H1 (cell line): ENCODE results near the gene ARPC2. TPM values are rescaled to one million over a fixed set of nuclear protein-coding genes. Genes with fewer than 3 reads are reported as not detected.

Experiments used
- CTCF ChIA-PET: fragments of 300-600 bp; sonication (Branson Sonifier 250); formaldehyde crosslinking; loops from one replicate; lab custom pipeline; 2021; ENCODE audit not compliant: partially characterized antibody; lab: Charles Lee
- POLR2A ChIA-PET: fragments of 300-600 bp; sonication (Branson Sonifier 250); formaldehyde crosslinking; loops from one replicate; lab custom pipeline; 2021; ENCODE audit warnings: inconsistent platforms; ENCODE audit not compliant: partially characterized antibody; lab: Charles Lee
- DNase-seq, 2 experiments: peaks; one replicate each; pipeline versions ENCODE4 v3.0.0 to v3.0.0-alpha.2; 2010 to 2022; ENCODE audit warnings: low spot score in 2 of 2, low read depth in 1 of 2, mixed read lengths in 1 of 2
- FAIRE-seq: peaks from 2 replicates; lab custom pipeline; 2011; peaks lifted over from hg19 to GRCh38; lab: Jason Lieb, UNC
- H2AFZ ChIP-seq: 2 replicates; pipeline ENCODE4 v1.8.1; 2012; ENCODE audit warnings: low read length, inconsistent platforms
- H2AK5ac ChIP-seq: 2 replicates; pipeline ENCODE4 v1.6.1; 2013; ENCODE audit warnings: low read depth, low read length
- H2BK120ac ChIP-seq: replicated peaks from 2 replicates; pipeline ENCODE3; 2013; ENCODE audit warnings: low read depth, low read length, inconsistent platforms
- H2BK12ac ChIP-seq: 2 replicates; pipeline ENCODE4 v1.6.1; 2013; ENCODE audit warnings: low read depth, low read length
- H2BK15ac ChIP-seq: 2 replicates; pipeline ENCODE4 v1.6.1; 2013; ENCODE audit warnings: low read length
- H2BK20ac ChIP-seq: 2 replicates; pipeline ENCODE4 v1.6.1; 2013; ENCODE audit warnings: low read length
- H2BK5ac ChIP-seq: 2 replicates; pipeline ENCODE4 v1.6.1; 2013; ENCODE audit warnings: low read depth, low read length
- H3K14ac ChIP-seq: 2 replicates; pipeline ENCODE4 v1.6.1; 2013; ENCODE audit warnings: inconsistent platforms; ENCODE audit not compliant: insufficient read length
- H3K18ac ChIP-seq: 2 replicates; pipeline ENCODE4 v1.6.1; 2013; ENCODE audit warnings: low read length; ENCODE audit errors: extremely low read depth
- H3K23ac ChIP-seq: 2 replicates; pipeline ENCODE4 v1.6.1; 2013; ENCODE audit warnings: inconsistent platforms; ENCODE audit not compliant: insufficient read length
- H3K23me2 ChIP-seq: 2 replicates; pipeline ENCODE4 v1.6.1; 2013; ENCODE audit warnings: low read depth, low read length
- H3K27ac ChIP-seq: 2 replicates; pipeline ENCODE4 v1.6.1; 2011; ENCODE audit warnings: low read depth, low read length, inconsistent platforms
- H3K27me3 ChIP-seq, 4 experiments: replicated peaks in 1 of 4; 1 replicate in 1 of 4; 2 replicates in 3 of 4; pipeline versions ENCODE4 v1.6.1 to v1.8.1; 2011 to 2013; ENCODE audit warnings: low read length in 3 of 4, mild to moderate bottlenecking in 3 of 4, inconsistent platforms in 2 of 4, mixed read lengths in 2 of 4, moderate library complexity in 1 of 4; ENCODE audit not compliant: control insufficient read depth in 3 of 4, insufficient read depth in 3 of 4; ENCODE audit errors: extremely low read depth in 1 of 4
- H3K36me3 ChIP-seq, 4 experiments: 2 replicates each; pipeline versions ENCODE4 v1.6.1 to v1.8.1; 2011 to 2013; ENCODE audit warnings: mild to moderate bottlenecking in 4 of 4, low read length in 3 of 4, moderate library complexity in 2 of 4, control low read depth in 1 of 4, inconsistent platforms in 1 of 4; ENCODE audit not compliant: insufficient read depth in 4 of 4, control insufficient read depth in 2 of 4
- H3K4ac ChIP-seq: replicated peaks from 2 replicates; pipeline ENCODE3; 2013; ENCODE audit warnings: low read length, low read depth, mixed read lengths, inconsistent platforms; ENCODE audit not compliant: insufficient read length
- H3K4me1 ChIP-seq, 4 experiments: replicated peaks in 1 of 4; 1 replicate in 1 of 4; 2 replicates in 3 of 4; pipeline versions ENCODE4 v1.6.1 to v1.8.1; 2011 to 2013; ENCODE audit warnings: low read length in 3 of 4, inconsistent platforms in 2 of 4, mixed read lengths in 1 of 4; ENCODE audit not compliant: insufficient read depth in 4 of 4, control insufficient read depth in 3 of 4
- H3K4me2 ChIP-seq, 2 experiments: 2 replicates each; pipeline versions ENCODE4 v1.6.1 to v1.8.1; 2011 to 2013; ENCODE audit warnings: low read depth in 2 of 2, low read length in 2 of 2, control low read depth in 1 of 2, inconsistent platforms in 1 of 2, mild to moderate bottlenecking in 1 of 2; ENCODE audit not compliant: insufficient read depth in 1 of 2
- H3K4me3 ChIP-seq, 4 experiments: fragments of 200-600, 300-600 bp in 1 of 4; sonication (generic), shearing (Covaris generic), sonication (Bioruptor Twin) in 1 of 4; 2 replicates each; pipeline versions ENCODE4 v1.5.1 to v1.8.1; 2011 to 2016; ENCODE audit warnings: low read length in 4 of 4, low read depth in 3 of 4, control low read depth in 2 of 4, inconsistent platforms in 2 of 4, mild to moderate bottlenecking in 2 of 4, mixed read lengths in 1 of 4, moderate library complexity in 1 of 4; ENCODE audit not compliant: insufficient read depth in 2 of 4; ENCODE audit errors: extremely low read depth in 1 of 4
- H3K56ac ChIP-seq: replicated peaks from 2 replicates; pipeline ENCODE3; 2013; ENCODE audit warnings: low read depth, mild to moderate bottlenecking, mixed read lengths, low read length, inconsistent platforms; ENCODE audit not compliant: insufficient read length
- H3K79me1 ChIP-seq: 2 replicates; pipeline ENCODE4 v1.6.1; 2013; ENCODE audit warnings: low read depth, low read length, control low read depth
- H3K79me2 ChIP-seq, 2 experiments: 2 replicates each; pipeline versions ENCODE4 v1.6.1 to v1.8.1; 2012 to 2013; ENCODE audit warnings: low read length in 2 of 2, mild to moderate bottlenecking in 2 of 2, inconsistent platforms in 1 of 2; ENCODE audit not compliant: insufficient read depth in 2 of 2, control insufficient read depth in 1 of 2
- H3K9ac ChIP-seq, 4 experiments: replicated peaks in 1 of 4; 1 replicate in 1 of 4; 2 replicates in 3 of 4; pipeline versions ENCODE4 v1.6.1 to v1.8.1; 2011 to 2013; ENCODE audit warnings: low read depth in 3 of 4, low read length in 3 of 4, control low read depth in 2 of 4, mild to moderate bottlenecking in 2 of 4, moderate library complexity in 2 of 4, inconsistent platforms in 1 of 4; ENCODE audit errors: extremely low read depth in 1 of 4
- H3K9me3 ChIP-seq, 2 experiments: 2 replicates each; pipeline versions ENCODE4 v1.6.1 to v1.8.1; 2012 to 2013; ENCODE audit warnings: mild to moderate bottlenecking in 2 of 2, moderate library complexity in 2 of 2, control low read depth in 1 of 2, inconsistent platforms in 1 of 2, low read depth in 1 of 2, low read length in 1 of 2, mixed read lengths in 1 of 2; ENCODE audit not compliant: insufficient read depth in 2 of 2
- H4K20me1 ChIP-seq, 2 experiments: replicated peaks in 1 of 2; 2 replicates each; pipeline versions ENCODE3 to v1.8.1; 2011 to 2013; ENCODE audit warnings: inconsistent platforms in 2 of 2, low read length in 2 of 2, mild to moderate bottlenecking in 1 of 2; ENCODE audit not compliant: insufficient read depth in 2 of 2, control insufficient read depth in 1 of 2
- H4K5ac ChIP-seq: 2 replicates; pipeline ENCODE4 v1.6.1; 2013; ENCODE audit warnings: low read length, low read depth, mixed read lengths, inconsistent platforms; ENCODE audit not compliant: insufficient read length
- H4K8ac ChIP-seq: 2 replicates; pipeline ENCODE4 v1.8.0; 2013; ENCODE audit warnings: mild to moderate bottlenecking, moderate library complexity, low read length, inconsistent platforms; ENCODE audit not compliant: insufficient read depth; ENCODE audit errors: extremely low read depth
- H4K91ac ChIP-seq: replicated peaks from 2 replicates; pipeline ENCODE3; 2013; ENCODE audit warnings: low read length, mixed read lengths, inconsistent platforms; ENCODE audit not compliant: insufficient read length
- CBX8 ChIP-seq: fragments of 300-800, 300-1000 bp; sonication (generic); IDR thresholded peaks from 2 replicates; pipeline ENCODE4 v1.7.1; 2016; ENCODE audit warnings: low read depth, low read length, borderline replicate concordance
- CTBP2 ChIP-seq: IDR thresholded peaks from 2 replicates; pipeline ENCODE4 v1.7.0; 2011; ENCODE audit warnings: borderline replicate concordance, mild to moderate bottlenecking, moderate library complexity, mixed read lengths, low read length; ENCODE audit not compliant: insufficient read depth, insufficient read length
- HDAC6 ChIP-seq: IDR thresholded peaks from one replicate; pipeline ENCODE4 v1.7.1; 2012; ENCODE audit warnings: low read depth, mild to moderate bottlenecking, inconsistent platforms, low read length, moderate library complexity
- JUN ChIP-seq: IDR thresholded peaks from 2 replicates; pipeline ENCODE4 v1.6.1; 2011; ENCODE audit warnings: low read depth, mild to moderate bottlenecking, improper control_type of control experiment, low read length
- NANOG ChIP-seq: IDR thresholded peaks from 2 replicates; pipeline ENCODE4 v1.6.1; 2011; ENCODE audit warnings: low read length, low read depth, mild to moderate bottlenecking, inconsistent platforms; ENCODE audit not compliant: insufficient read depth, poor library complexity, severe bottlenecking
- NRF1 ChIP-seq: IDR thresholded peaks from 2 replicates; pipeline ENCODE4 v1.6.1; 2011; ENCODE audit warnings: mild to moderate bottlenecking, low read depth, low read length, improper control_type of control experiment
- SAP30 ChIP-seq: fragments of 300-600 bp; sonication (generic); IDR thresholded peaks from 2 replicates; pipeline ENCODE4 v1.7.1; 2012; ENCODE audit warnings: low read length, moderate library complexity, mild to moderate bottlenecking, inconsistent platforms; ENCODE audit not compliant: insufficient read depth, insufficient replicate concordance
- SRF ChIP-seq: IDR thresholded peaks from 2 replicates; pipeline ENCODE4 v1.6.1; 2011; ENCODE audit warnings: mild to moderate bottlenecking, low read depth, low read length, moderate library complexity
- TAF7 ChIP-seq: optimal IDR thresholded peaks from 2 replicates; pipeline ENCODE3; 2011; ENCODE audit warnings: low read depth, mild to moderate bottlenecking, inconsistent platforms, low read length, moderate library complexity, borderline replicate concordance
- TBP ChIP-seq: IDR thresholded peaks from 2 replicates; pipeline ENCODE4 v1.6.1; 2011; ENCODE audit warnings: low read depth, low read length, improper control_type of control experiment
- ZNF274 ChIP-seq: IDR thresholded peaks from 2 replicates; pipeline ENCODE4 v1.7.0; 2012; ENCODE audit warnings: low read length, borderline replicate concordance; ENCODE audit errors: extremely low read depth
- WGBS, 2 experiments: shearing (Covaris generic) in 1 of 2; methylation state at CpG; one replicate each; pipeline versions ENCODE4 v1.1.6 to v1.1.7; 2013 to 2015; ENCODE audit warnings: low lambda C conversion rate in 2 of 2, mixed read lengths in 2 of 2, inconsistent platforms in 1 of 2, low coverage in 1 of 2, missing lambda C conversion rate in 1 of 2; ENCODE audit not compliant: insufficient replicate concordance in 2 of 2, insufficient coverage in 1 of 2, insufficient read length in 1 of 2; ENCODE audit errors: extremely low coverage in 1 of 2, missing lambda C conversion rate in 1 of 2; 5-methylcytosine and 5-hydroxymethylcytosine counted together
- polyA plus RNA-seq, 7 experiments: library from polyadenylated mRNA; depleted of rRNA in 3 of 7; stranded (reverse) in 5 of 7; unstranded in 2 of 7; fragments of >200 nt in 5 of 7; fragments of 200-250 nt in 2 of 7; gene quantifications; 1 replicate in 5 of 7; 2 replicates in 1 of 7; 4 replicates in 1 of 7; pipeline versions ENCODE4 v1.2.1 to v1.2.3, GENCODE V29; 2011 to 2013; ENCODE audit warnings: missing spikeins in 2 of 7, mixed read lengths in 2 of 7
- total RNA-seq: library from RNA; stranded (reverse); fragmentation: NEBNext Ultra II Directional; extraction: Animal tissue kit (Norgen Biotek cat#: 25700); gene quantifications from 2 replicates; pipeline ENCODE4 v1.2.1, GENCODE V29; 2021
- TF ChIP-seq, protein P1 (sequence below): IDR thresholded peaks from 2 replicates; pipeline ENCODE4 v1.6.1; 2012; ENCODE audit warnings: inconsistent platforms

Gene ARPC2
- total and polyA plus RNA-seq, 2 of the 8 experiments (the other 6 are each of a cell fraction or from before 2014, with no cell fraction given) = 174 to 195 TPM

DNA sequence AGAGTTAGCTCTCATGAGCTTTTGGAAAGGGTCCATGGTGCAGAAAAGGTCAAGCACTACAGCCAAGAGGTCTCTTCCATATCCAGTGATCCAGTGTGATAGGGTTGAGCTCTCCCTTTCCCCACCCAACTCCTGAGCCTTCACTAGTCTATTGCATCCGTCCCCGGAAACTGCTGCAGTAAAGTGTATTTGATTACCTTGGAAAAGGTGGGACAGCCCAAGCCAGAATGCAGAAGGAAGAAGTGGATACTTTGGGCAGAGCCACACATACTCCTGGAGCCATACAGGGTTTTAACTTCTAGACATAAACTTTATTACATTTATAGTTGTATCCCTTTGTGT, 56.9 kb downstream of the ARPC2 start:
- Histone ChIP-seq H3K56ac (no peak overlapping the region), H3K36me3 (peaks cover 0 to 41% (median 9%) of the 10 kb centered on the region in 4 experiments; a peak in 6 of 8 replicates), H3K4ac (no peak overlapping the region), H3K4me1 (peaks cover 0 to 7% (median 4%) of the 10 kb centered on the region in 4 experiments; a peak in 4 of 7 replicates), H2AK5ac (no peak overlapping the region), H3K4me3 (no peak overlapping the region), H3K9ac (no peak overlapping the region), H4K5ac (no peak overlapping the region), H2BK5ac (no peak overlapping the region), H3K79me1 (peaks cover 8% of the 10 kb centered on the region; the same call in 1 of the 2 replicates), H2BK15ac (no peak overlapping the region), H2BK12ac (no peak overlapping the region), H3K4me2 (no peak overlapping the region), H3K23me2 (peaks cover 10% of the 10 kb centered on the region), H3K23ac (no peak overlapping the region), H3K14ac (no peak overlapping the region), H2AFZ (no peak overlapping the region), H3K79me2 (peaks cover 0 to 9% of the 10 kb centered on the region in 2 experiments; a peak in 2 of 4 replicates), H3K27me3 (no peaks in the 10 kb centered on the region), H2BK120ac (no peak overlapping the region), H4K20me1 (peaks cover 0 to 9% of the 10 kb centered on the region in 2 experiments), H4K91ac (no peak overlapping the region), H3K18ac (no peak overlapping the region), H3K9me3 (no peaks in the 10 kb centered on the region), H3K27ac (no peak overlapping the region), H4K8ac (no peak overlapping the region), H2BK20ac (no peak overlapping the region)
- WGBS, 2 experiments = 88% methylated on average over 2 of the region's 2 CpGs; no CpG with 5 or more reads in 1 of the 2 experiments
- POLR2A ChIA-PET = interaction anchor here (1.0 to 2.6 kb wide), 2 partner anchors 9 to 12 kb away, joined by 3 to 22 read pairs; no protein-coding TSS in a partner anchor
- DNase-seq (no peak), FAIRE-seq (no peak)
- no peak for TF ChIP-seq CBX8
- TF ChIP-seq NRF1 = no peak
- TF ChIP-seq JUN = no peak
- no peak for TF ChIP-seq HDAC6
- TF ChIP-seq TBP = no peak
- TF ChIP-seq, protein P1, sequence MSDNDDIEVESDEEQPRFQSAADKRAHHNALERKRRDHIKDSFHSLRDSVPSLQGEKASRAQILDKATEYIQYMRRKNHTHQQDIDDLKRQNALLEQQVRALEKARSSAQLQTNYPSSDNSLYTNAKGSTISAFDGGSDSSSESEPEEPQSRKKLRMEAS = no peak
- no peak for TF ChIP-seq SRF
- TF ChIP-seq ZNF274 = no peak
- no peak for TF ChIP-seq CTBP2
- no peak for TF ChIP-seq TAF7
- TF ChIP-seq NANOG = no peak
- TF ChIP-seq SAP30 = no peak
- CTCF ChIA-PET = interaction anchor here (0.7 to 8.2 kb wide), 11 partner anchors 10 to 121 kb away, joined by 3 to 131 read pairs (median 29); partner anchors contain the start of genes CATIP, GPBAR1 and TMBIM1
